Body of pancreas (tissue), 4 donors: ENCODE data around the gene FBXO28.

Experiments
- POLR2A ChIP-seq, 3 donors: fragments of 450-650 bp; IDR thresholded peaks; one replicate each; pipeline ENCODE4 v1.6.1; 2016; ENCODE audit warnings: antibody characterized with exemption in 3 of 3, mild to moderate bottlenecking in 2 of 3
- TF ChIP-seq, protein P1 (sequence below), 7 experiments: fragments of 450-650 bp in 4 of 7; fragments of 200-600 bp in 3 of 7; sonication (generic) in 3 of 7; IDR thresholded peaks; one replicate each; pipeline ENCODE4 v1.5.1; 2016 to 2019; ENCODE audit warnings: antibody characterized with exemption in 7 of 7

DNA sequence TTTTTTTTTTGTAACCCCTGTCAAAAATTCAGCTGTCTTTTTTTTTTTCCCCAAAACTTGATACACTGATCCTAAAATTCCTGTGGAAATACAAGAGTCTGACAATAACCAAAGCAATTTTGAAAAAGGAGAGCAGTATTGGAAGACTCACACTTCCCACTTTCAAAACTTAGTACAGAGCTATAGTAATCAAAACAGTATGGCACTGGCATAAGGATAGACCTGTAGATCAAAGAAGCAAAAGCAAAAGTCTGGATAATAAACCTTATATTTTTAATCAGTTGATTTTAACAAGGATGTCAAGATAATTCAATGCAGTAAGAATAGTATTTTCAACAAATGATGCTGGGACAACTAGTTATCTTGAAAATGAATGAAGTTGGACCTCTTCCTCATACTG, 17.3 kb downstream of the FBXO28 start:
- TF ChIP-seq, protein P1, sequence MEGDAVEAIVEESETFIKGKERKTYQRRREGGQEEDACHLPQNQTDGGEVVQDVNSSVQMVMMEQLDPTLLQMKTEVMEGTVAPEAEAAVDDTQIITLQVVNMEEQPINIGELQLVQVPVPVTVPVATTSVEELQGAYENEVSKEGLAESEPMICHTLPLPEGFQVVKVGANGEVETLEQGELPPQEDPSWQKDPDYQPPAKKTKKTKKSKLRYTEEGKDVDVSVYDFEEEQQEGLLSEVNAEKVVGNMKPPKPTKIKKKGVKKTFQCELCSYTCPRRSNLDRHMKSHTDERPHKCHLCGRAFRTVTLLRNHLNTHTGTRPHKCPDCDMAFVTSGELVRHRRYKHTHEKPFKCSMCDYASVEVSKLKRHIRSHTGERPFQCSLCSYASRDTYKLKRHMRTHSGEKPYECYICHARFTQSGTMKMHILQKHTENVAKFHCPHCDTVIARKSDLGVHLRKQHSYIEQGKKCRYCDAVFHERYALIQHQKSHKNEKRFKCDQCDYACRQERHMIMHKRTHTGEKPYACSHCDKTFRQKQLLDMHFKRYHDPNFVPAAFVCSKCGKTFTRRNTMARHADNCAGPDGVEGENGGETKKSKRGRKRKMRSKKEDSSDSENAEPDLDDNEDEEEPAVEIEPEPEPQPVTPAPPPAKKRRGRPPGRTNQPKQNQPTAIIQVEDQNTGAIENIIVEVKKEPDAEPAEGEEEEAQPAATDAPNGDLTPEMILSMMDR (IDR thresholded peaks at IDR 0.05): no peak
- TF ChIP-seq POLR2A (IDR thresholded peaks at IDR 0.05): no peak
